Nephron (organoid): Measurements from ENCODE around the gene DSCAM.

Experiments
- H3K27ac Mint-ChIP-seq, 3 experiments: 2 replicates each; pipeline ENCODE4 v1.8.0; 2020; ENCODE audit warnings: mixed read lengths in 3 of 3, mild to moderate bottlenecking in 2 of 3, moderate library complexity in 1 of 3
- H3K27me3 Mint-ChIP-seq: 2 replicates; pipeline ENCODE4 v1.8.0; 2021; ENCODE audit warnings: low read depth, mild to moderate bottlenecking, moderate library complexity, mixed read lengths
- H3K36me3 Mint-ChIP-seq: 2 replicates; pipeline ENCODE4 v1.8.0; 2020; ENCODE audit warnings: low read depth, mixed read lengths
- H3K4me1 Mint-ChIP-seq: 2 replicates; pipeline ENCODE4 v1.8.0; 2020; ENCODE audit warnings: mixed read lengths
- H3K4me3 Mint-ChIP-seq, 3 experiments: 2 replicates each; pipeline ENCODE4 v1.8.0; 2020; ENCODE audit warnings: mild to moderate bottlenecking in 3 of 3, mixed read lengths in 3 of 3, moderate library complexity in 2 of 3
- H3K9me3 Mint-ChIP-seq: 2 replicates; pipeline ENCODE4 v1.8.0; 2020; ENCODE audit warnings: mixed read lengths
- TF ChIP-seq, protein P1 (sequence below), 3 experiments: fragments of 200-600 bp; sonication (generic); IDR thresholded peaks; one replicate each; pipeline ENCODE4 v1.5.0; 2021; ENCODE audit warnings: antibody characterized with exemption in 3 of 3; ENCODE audit not compliant: unreplicated experiment in 3 of 3

The DSCAM gene

DNA sequence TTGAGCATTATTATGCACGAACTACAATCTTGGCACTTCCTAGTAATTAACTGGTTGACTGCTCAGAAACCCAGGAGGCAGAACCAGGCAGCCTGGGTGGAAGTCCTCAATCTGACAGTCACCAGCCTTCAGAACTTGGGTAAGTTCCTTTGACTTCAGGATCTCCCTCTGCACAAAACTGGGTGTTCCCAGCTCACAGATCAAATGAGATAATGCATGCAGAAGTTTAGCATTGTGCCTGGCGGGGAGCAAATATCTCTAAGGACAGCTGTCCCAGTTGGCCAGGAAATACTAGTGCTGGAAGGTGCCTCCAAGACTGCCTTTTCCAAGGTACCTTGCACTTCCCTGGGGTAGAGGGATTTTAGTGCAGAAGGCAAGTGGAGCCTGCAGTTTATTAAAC, 684.9 kb downstream of the DSCAM start:
- H3K27ac Mint-ChIP-seq: no peak overlapping the region
- H3K4me3 Mint-ChIP-seq: no peak overlapping the region
- H3K9me3 Mint-ChIP-seq: no peaks in the 10 kb centered on the region
- H3K27me3 Mint-ChIP-seq: peaks cover 3% of the 10 kb centered on the region
- TF ChIP-seq, protein P1, sequence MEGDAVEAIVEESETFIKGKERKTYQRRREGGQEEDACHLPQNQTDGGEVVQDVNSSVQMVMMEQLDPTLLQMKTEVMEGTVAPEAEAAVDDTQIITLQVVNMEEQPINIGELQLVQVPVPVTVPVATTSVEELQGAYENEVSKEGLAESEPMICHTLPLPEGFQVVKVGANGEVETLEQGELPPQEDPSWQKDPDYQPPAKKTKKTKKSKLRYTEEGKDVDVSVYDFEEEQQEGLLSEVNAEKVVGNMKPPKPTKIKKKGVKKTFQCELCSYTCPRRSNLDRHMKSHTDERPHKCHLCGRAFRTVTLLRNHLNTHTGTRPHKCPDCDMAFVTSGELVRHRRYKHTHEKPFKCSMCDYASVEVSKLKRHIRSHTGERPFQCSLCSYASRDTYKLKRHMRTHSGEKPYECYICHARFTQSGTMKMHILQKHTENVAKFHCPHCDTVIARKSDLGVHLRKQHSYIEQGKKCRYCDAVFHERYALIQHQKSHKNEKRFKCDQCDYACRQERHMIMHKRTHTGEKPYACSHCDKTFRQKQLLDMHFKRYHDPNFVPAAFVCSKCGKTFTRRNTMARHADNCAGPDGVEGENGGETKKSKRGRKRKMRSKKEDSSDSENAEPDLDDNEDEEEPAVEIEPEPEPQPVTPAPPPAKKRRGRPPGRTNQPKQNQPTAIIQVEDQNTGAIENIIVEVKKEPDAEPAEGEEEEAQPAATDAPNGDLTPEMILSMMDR (IDR thresholded peaks at IDR 0.05; ENCODE audit: unreplicated experiment in 3 of 3): no peak
- no peaks in the 10 kb centered on the region for H3K4me1 Mint-ChIP-seq
- no peaks in the 10 kb centered on the region for H3K36me3 Mint-ChIP-seq

DNA sequence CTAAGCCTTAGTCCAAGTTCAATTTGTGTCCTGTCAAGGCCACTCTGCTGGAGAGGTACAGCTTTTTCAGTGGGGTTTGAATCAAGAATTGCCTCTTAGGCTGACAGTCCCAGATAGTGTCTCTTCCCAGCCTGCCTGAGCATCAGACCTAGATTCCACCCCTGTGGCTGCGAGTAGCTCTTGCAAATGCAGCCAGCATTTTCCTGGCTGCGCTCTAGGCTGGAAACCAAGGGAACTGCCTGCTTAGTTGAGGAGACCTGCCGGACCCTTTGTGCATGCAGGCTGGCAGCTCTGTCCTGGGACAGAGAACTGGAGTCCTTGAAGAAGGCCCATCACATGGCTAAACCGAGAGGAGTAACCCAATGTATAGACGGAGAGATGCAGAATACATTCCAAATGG, 686.0 kb downstream of the DSCAM start:
- Mint-ChIP-seq H3K36me3 (no peaks in the 10 kb centered on the region), H3K4me1 (peaks cover 8% of the 10 kb centered on the region), H3K27me3 (peaks cover 3% of the 10 kb centered on the region), H3K9me3 (no peaks in the 10 kb centered on the region), H3K4me3 (no peak overlapping the region), H3K27ac (no peak overlapping the region)
- TF ChIP-seq, protein P1 (IDR thresholded peaks at IDR 0.05; ENCODE audit: unreplicated experiment in 3 of 3): no peak

DNA sequence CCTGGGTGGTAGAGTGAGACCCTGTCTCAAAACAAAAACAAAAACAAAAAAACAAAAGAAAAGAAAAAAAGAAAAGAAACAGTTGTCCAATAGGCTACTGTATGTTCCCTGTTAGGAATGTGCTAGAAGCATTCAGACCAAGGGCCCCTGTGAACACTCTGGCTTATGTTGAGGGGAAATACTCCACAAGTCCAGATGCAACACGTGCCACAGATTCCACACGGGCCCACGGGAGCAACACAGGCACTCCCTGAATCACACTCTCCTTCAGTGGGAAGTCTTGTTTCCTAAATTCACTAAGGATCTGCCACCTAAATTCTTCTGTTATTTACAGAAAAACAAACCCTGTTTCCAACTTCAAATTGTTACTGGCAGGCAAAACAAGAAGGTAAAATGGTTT, 688.6 kb downstream of the DSCAM start:
- H3K4me1 Mint-ChIP-seq: peaks cover 24% of the 10 kb centered on the region
- no peaks in the 10 kb centered on the region for H3K9me3 Mint-ChIP-seq
- no peak overlapping the region for H3K4me3 Mint-ChIP-seq
- H3K36me3 Mint-ChIP-seq: no peaks in the 10 kb centered on the region
- TF ChIP-seq, protein P1 (IDR thresholded peaks at IDR 0.05; ENCODE audit: unreplicated experiment in 3 of 3): no peak
- peak overlapping the region in 1 of 3 experiments; percentile 4 for H3K27ac Mint-ChIP-seq
- H3K27me3 Mint-ChIP-seq: no peaks in the 10 kb centered on the region

DNA sequence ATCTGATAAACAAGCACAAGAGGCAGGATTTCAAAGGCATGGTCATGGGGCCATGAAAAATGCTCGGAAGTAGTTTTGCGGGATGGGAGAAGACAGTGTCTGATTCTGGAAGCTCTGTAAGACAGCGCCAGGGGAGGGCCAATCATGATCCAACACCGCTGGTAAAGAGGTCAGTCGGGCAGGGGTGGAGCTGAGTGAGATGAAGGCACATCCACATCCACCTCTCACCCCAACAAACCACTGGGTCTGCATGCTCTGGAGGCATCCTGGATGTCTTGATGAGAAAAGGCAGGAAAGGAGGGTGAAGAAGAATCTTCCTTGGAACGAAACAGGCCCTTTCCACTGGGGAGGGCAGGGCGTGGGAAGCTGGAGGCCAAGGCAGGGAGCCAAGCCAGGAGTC, 691.4 kb downstream of the DSCAM start:
- peaks cover 30% of the 10 kb centered on the region for H3K4me1 Mint-ChIP-seq
- H3K9me3 Mint-ChIP-seq: no peaks in the 10 kb centered on the region
- H3K4me3 Mint-ChIP-seq: no peak overlapping the region
- no peak overlapping the region for H3K27ac Mint-ChIP-seq
- H3K27me3 Mint-ChIP-seq: no peaks in the 10 kb centered on the region
- no peaks in the 10 kb centered on the region for H3K36me3 Mint-ChIP-seq
- TF ChIP-seq, protein P1 (IDR thresholded peaks at IDR 0.05; ENCODE audit: unreplicated experiment in 3 of 3): no peak

DNA sequence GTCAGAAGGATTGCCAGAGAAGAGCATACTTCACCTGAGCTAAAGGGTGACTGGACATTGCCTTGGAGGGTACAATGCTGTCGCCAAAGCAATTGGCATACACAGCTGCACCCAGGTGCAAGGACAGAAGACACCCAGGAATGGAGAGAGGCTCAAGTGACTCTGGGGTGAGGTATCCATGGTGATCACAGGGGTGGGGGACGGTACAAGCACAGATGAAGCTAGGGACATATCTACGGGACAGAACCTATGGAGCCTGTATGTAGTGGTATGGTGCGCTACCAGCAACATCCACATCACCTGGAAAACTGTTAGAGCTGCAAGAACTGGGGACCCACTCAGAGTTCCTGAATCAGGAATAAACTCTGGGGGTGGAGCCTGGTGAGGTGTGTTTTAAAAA, 693.6 kb downstream of the DSCAM start:
- H3K9me3 Mint-ChIP-seq: no peaks in the 10 kb centered on the region
- H3K27me3 Mint-ChIP-seq: no peaks in the 10 kb centered on the region
- peaks cover 30% of the 10 kb centered on the region for H3K4me1 Mint-ChIP-seq
- H3K4me3 Mint-ChIP-seq: no peak overlapping the region
- TF ChIP-seq, protein P1 (IDR thresholded peaks at IDR 0.05; ENCODE audit: unreplicated experiment in 3 of 3): no peak
- H3K36me3 Mint-ChIP-seq: no peaks in the 10 kb centered on the region
- H3K27ac Mint-ChIP-seq: no peak overlapping the region

DNA sequence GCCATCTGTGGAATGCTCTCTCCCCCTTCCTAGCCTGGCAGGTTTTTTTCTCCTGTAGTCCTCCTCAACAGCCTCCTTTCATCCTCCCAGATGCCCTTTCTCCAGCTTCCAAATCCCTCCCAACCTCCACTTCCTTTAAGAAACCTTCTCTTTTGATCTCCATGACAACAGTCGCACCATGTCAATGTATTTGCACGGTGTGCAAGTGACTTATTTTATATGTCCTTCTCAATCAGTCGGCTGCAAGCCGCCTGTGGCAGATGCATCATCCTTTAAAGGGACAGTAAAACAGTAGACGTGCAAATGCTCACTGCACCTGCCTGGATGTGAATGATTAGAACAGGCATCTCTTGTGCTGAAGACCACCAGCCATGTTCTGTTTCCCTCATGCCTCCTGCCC, 694.5 kb downstream of the DSCAM start:
- TF ChIP-seq, protein P1 (IDR thresholded peaks at IDR 0.05; ENCODE audit: unreplicated experiment in 3 of 3): no peak
- Mint-ChIP-seq H3K27me3 (no peaks in the 10 kb centered on the region), H3K4me1 (peaks cover 30% of the 10 kb centered on the region), H3K4me3 (no peak overlapping the region), H3K36me3 (no peaks in the 10 kb centered on the region), H3K27ac (no peak overlapping the region), H3K9me3 (no peaks in the 10 kb centered on the region)
